ENCODE data around the gene WDR19.

Gene WDR19

GRCh38 chr4:39235021-39235420 lies 52.7 kb downstream of the WDR19 start:
- Histone ChIP-seq H3K9me3 (ENCODE audit: low read length) (no peaks in the 10 kb centered on the region), H2AFZ (ENCODE audit: low read length) (no peak overlapping the region), H3F3A (ENCODE audit: insufficient read depth, low read length) (no peaks in the 10 kb centered on the region), H3K36me3 (ENCODE audit: insufficient read depth, low read length) (no peaks in the 10 kb centered on the region; the same call in 1 of the 2 replicates), H4K20me1 (ENCODE audit: insufficient read depth, low read length) (no peaks in the 10 kb centered on the region), H3K27me3 (ENCODE audit: insufficient read depth, low read length) (no peaks in the 10 kb centered on the region), H3K79me2 (ENCODE audit: insufficient read depth, low read length) (no peaks in the 10 kb centered on the region), H3K9me2 (ENCODE audit: low read depth, low read length) (no peaks in the 10 kb centered on the region), H3K4me2 (ENCODE audit: low read length) (no peak overlapping the region), H3K4me3 (ENCODE audit: low read depth, low read length, poor library complexity, severe bottlenecking) (no peak overlapping the region), H3K4me1 (ENCODE audit: insufficient read depth, low read length, severe bottlenecking) (no peaks in the 10 kb centered on the region), H3K9ac (ENCODE audit: low read length) (no peak overlapping the region), H3K27ac (ENCODE audit: low read depth, low read length, poor library complexity, severe bottlenecking) (no peak overlapping the region)
- no peak for TF ChIP-seq EZH2 (IDR thresholded peaks at IDR 0.05; ENCODE audit: borderline replicate concordance, low read length)
- TF ChIP-seq CTCF (IDR thresholded peaks at IDR 0.05; ENCODE audit: low read length), result no peak

- Histone ChIP-seq H3K79me2 (ENCODE audit: insufficient read depth, low read length) (no peaks in the 10 kb centered on the region), H2AFZ (ENCODE audit: low read length) (no peak overlapping the region), H3K9ac (ENCODE audit: low read length) (no peak overlapping the region), H4K20me1 (ENCODE audit: insufficient read depth, low read length) (no peaks in the 10 kb centered on the region), H3K4me2 (ENCODE audit: low read length) (no peak overlapping the region), H3K27me3 (ENCODE audit: insufficient read depth, low read length) (no peaks in the 10 kb centered on the region), H3K4me3 (ENCODE audit: low read depth, low read length, poor library complexity, severe bottlenecking) (no peak overlapping the region), H3K9me2 (ENCODE audit: low read depth, low read length) (no peaks in the 10 kb centered on the region), H3K36me3 (ENCODE audit: insufficient read depth, low read length) (no peaks in the 10 kb centered on the region; the same call in 1 of the 2 replicates), H3K27ac (ENCODE audit: low read depth, low read length, poor library complexity, severe bottlenecking) (no peak overlapping the region), H3K9me3 (ENCODE audit: low read length) (no peaks in the 10 kb centered on the region), H3F3A (ENCODE audit: insufficient read depth, low read length) (no peaks in the 10 kb centered on the region), H3K4me1 (ENCODE audit: insufficient read depth, low read length, severe bottlenecking) (no peaks in the 10 kb centered on the region)
- no peak for TF ChIP-seq CTCF (IDR thresholded peaks at IDR 0.05; ENCODE audit: low read length)
- TF ChIP-seq EZH2 (IDR thresholded peaks at IDR 0.05; ENCODE audit: borderline replicate concordance, low read length), result no peak
Measured at GRCh38 chr4:39235696-39236095, 53.4 kb downstream of the WDR19 start.

DNA sequence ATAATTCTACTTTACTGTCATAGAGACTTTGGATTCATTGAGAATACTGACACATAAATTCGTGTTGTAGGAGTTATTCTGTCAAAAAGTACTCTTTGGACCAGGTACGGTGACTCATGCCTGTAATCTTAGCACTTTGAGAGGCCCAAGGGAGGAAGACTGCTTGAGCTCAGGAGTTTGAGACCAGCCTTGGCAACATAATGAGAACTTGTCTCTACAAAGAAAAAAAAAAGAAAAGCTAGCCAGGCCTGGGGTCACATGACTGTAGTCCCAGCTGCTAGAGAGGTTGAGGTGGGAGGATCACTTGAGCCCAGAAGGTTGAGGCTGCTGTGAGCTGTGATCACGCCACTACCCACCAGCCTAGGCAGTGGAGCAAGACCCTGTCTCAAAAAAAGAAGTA lies 54.9 kb downstream of the WDR19 start:
- no peaks in the 10 kb centered on the region for H3K79me2 ChIP-seq (ENCODE audit: insufficient read depth, low read length)
- TF ChIP-seq CTCF (IDR thresholded peaks at IDR 0.05; ENCODE audit: low read length) (no peak), EZH2 (IDR thresholded peaks at IDR 0.05; ENCODE audit: borderline replicate concordance, low read length) (no peak)
- H2AFZ ChIP-seq (ENCODE audit: low read length), result no peak overlapping the region
- no peak overlapping the region for H3K9ac ChIP-seq (ENCODE audit: low read length)
- no peaks in the 10 kb centered on the region; the same call in 1 of the 2 replicates for H3K36me3 ChIP-seq (ENCODE audit: insufficient read depth, low read length)
- H3K9me3 ChIP-seq (ENCODE audit: low read length), result no peaks in the 10 kb centered on the region
- H3K4me3 ChIP-seq (ENCODE audit: low read depth, low read length, poor library complexity, severe bottlenecking), result no peak overlapping the region
- H3F3A ChIP-seq (ENCODE audit: insufficient read depth, low read length), result no peaks in the 10 kb centered on the region
- H3K4me1 ChIP-seq (ENCODE audit: insufficient read depth, low read length, severe bottlenecking), result no peaks in the 10 kb centered on the region
- H3K27me3 ChIP-seq (ENCODE audit: insufficient read depth, low read length), result no peaks in the 10 kb centered on the region
- H3K4me2 ChIP-seq (ENCODE audit: low read length), result no peak overlapping the region
- no peaks in the 10 kb centered on the region for H3K9me2 ChIP-seq (ENCODE audit: low read depth, low read length)
- no peaks in the 10 kb centered on the region for H4K20me1 ChIP-seq (ENCODE audit: insufficient read depth, low read length)
- H3K27ac ChIP-seq (ENCODE audit: low read depth, low read length, poor library complexity, severe bottlenecking), result no peak overlapping the region
